ENCODE measurements around the gene PPM1E.

GRCh38 chr17:58808609-58809563 lies 53.2 kb downstream of the PPM1E start:
- TF ChIP-seq, protein P1, sequence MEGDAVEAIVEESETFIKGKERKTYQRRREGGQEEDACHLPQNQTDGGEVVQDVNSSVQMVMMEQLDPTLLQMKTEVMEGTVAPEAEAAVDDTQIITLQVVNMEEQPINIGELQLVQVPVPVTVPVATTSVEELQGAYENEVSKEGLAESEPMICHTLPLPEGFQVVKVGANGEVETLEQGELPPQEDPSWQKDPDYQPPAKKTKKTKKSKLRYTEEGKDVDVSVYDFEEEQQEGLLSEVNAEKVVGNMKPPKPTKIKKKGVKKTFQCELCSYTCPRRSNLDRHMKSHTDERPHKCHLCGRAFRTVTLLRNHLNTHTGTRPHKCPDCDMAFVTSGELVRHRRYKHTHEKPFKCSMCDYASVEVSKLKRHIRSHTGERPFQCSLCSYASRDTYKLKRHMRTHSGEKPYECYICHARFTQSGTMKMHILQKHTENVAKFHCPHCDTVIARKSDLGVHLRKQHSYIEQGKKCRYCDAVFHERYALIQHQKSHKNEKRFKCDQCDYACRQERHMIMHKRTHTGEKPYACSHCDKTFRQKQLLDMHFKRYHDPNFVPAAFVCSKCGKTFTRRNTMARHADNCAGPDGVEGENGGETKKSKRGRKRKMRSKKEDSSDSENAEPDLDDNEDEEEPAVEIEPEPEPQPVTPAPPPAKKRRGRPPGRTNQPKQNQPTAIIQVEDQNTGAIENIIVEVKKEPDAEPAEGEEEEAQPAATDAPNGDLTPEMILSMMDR (IDR thresholded peaks at IDR 0.05) = no peak
- TF ChIP-seq POLR2AphosphoS5 (IDR thresholded peaks at IDR 0.05) = no peak
- no peak for TF ChIP-seq POLR2A (IDR thresholded peaks at IDR 0.05)

All from breast epithelium (tissue), 3 donors.